OCI-LY1 (cell line): ENCODE data around the gene GNAZ.

Experiments used
- CTCF ChIP-seq: fragments of 200-600 bp; sonication (generic), shearing (Covaris generic); IDR thresholded peaks from 2 replicates; pipeline ENCODE4 v1.5.1; 2017; ENCODE audit warnings: mild to moderate bottlenecking, antibody characterized with exemption, low read length, moderate library complexity, mixed read lengths
- EZH2 ChIP-seq: fragments of 200-600 bp; sonication (generic), shearing (Covaris generic); IDR thresholded peaks from 2 replicates; pipeline ENCODE4 v1.8.0; 2017; ENCODE audit warnings: borderline replicate concordance, mixed run types, mild to moderate bottlenecking, antibody characterized with exemption, low read length, moderate library complexity, mixed read lengths

GRCh38 chr22:23151827-23152226, 81.5 kb downstream of the GNAZ start:
- TF ChIP-seq CTCF, result no peak
- no peak for TF ChIP-seq EZH2
